CD4-positive, CD25-positive, alpha-beta regulatory T cell (primary cell): ENCODE measurements around the gene RPS6KL1. TPM values are rescaled to one million over a fixed set of nuclear protein-coding genes. Genes with fewer than 3 reads are reported as not detected.
"Not testable (repeated sequence)": the region's sequence is repeated elsewhere in the genome, so short reads cannot be mapped to it uniquely, and the experiment has no call there.

Source experiments
- ATAC-seq, 2 donors: fragments of 150-1000 bp; cut with Tn5 transposase; one replicate each; pipeline ENCODE4 v1.10.0; 2021; ENCODE audit warnings: low read depth in 2 of 2, moderate number of reproducible peaks in 2 of 2, moderate library complexity in 1 of 2
- DNase-seq, 3 donors: peaks; one replicate each; pipeline versions ENCODE4 v3.0.0 to v3.0.0-alpha.2; 2012 to 2022; ENCODE audit warnings: mixed read lengths in 1 of 3
- H3K27ac ChIP-seq: one replicate; pipeline ENCODE4 v1.7.0; 2013; ENCODE audit warnings: mild to moderate bottlenecking, low read length; ENCODE audit not compliant: insufficient read depth, poor library complexity, severe bottlenecking
- H3K27me3 ChIP-seq: one replicate; pipeline ENCODE4 v1.7.0; 2013; ENCODE audit warnings: low read length; ENCODE audit not compliant: control insufficient read depth, insufficient read depth
- H3K36me3 ChIP-seq: one replicate; pipeline ENCODE4 v1.7.0; 2013; ENCODE audit warnings: mild to moderate bottlenecking, low read length, moderate library complexity; ENCODE audit not compliant: control insufficient read depth, insufficient read depth
- H3K4me1 ChIP-seq: 2 replicates; pipeline ENCODE4 v1.7.0; 2013; ENCODE audit warnings: mild to moderate bottlenecking, low read length; ENCODE audit not compliant: insufficient read depth, control insufficient read depth, poor library complexity, severe bottlenecking
- H3K4me3 ChIP-seq: one replicate; pipeline ENCODE4 v1.7.0; 2013; ENCODE audit warnings: low read depth, mild to moderate bottlenecking, low read length, moderate library complexity
- H3K9me3 ChIP-seq, 2 experiments: 1 replicate in 1 of 2; 2 replicates in 1 of 2; pipeline ENCODE4 v1.7.0; 2013; ENCODE audit warnings: low read length in 2 of 2, mild to moderate bottlenecking in 1 of 2, moderate library complexity in 1 of 2; ENCODE audit not compliant: control insufficient read depth in 2 of 2
- H3K27ac Mint-ChIP-seq, 3 donors: one replicate each; pipeline ENCODE4 v1.8.0; 2020 to 2022; ENCODE audit warnings: mild to moderate bottlenecking in 3 of 3, mixed read lengths in 3 of 3, moderate library complexity in 2 of 3
- H3K27me3 Mint-ChIP-seq: one replicate; pipeline ENCODE4 v1.8.0; 2022; ENCODE audit warnings: mild to moderate bottlenecking, mixed read lengths
- H3K36me3 Mint-ChIP-seq: one replicate; pipeline ENCODE4 v1.8.0; 2020; ENCODE audit warnings: mixed read lengths
- H3K4me1 Mint-ChIP-seq, 4 donors: one replicate each; pipeline ENCODE4 v1.8.0; 2020 to 2022; ENCODE audit warnings: mixed read lengths in 4 of 4, mild to moderate bottlenecking in 1 of 4
- H3K4me3 Mint-ChIP-seq, 4 donors: one replicate each; pipeline ENCODE4 v1.8.0; 2020 to 2022; ENCODE audit warnings: mild to moderate bottlenecking in 4 of 4, mixed read lengths in 4 of 4, moderate library complexity in 3 of 4
- H3K9me3 Mint-ChIP-seq, 7 donors: one replicate each; pipeline ENCODE4 v1.8.0; 2020 to 2022; ENCODE audit warnings: mixed read lengths in 7 of 7, mild to moderate bottlenecking in 3 of 7, moderate library complexity in 2 of 7
- polyA plus RNA-seq, 4 donors: library from polyadenylated mRNA; unstranded; fragments of 300-500 nt; fragmentation: Illumina TruSeq; gene quantifications; one replicate each; pipeline ENCODE4 v1.2.3, GENCODE V29; 2021
- total RNA-seq: library from RNA; stranded (reverse); gene quantifications from one replicate; pipeline ENCODE4 v1.2.3, GENCODE V29; 2022

Gene RPS6KL1
- total and polyA plus RNA-seq, 5 donors from 2014 or later = 0.27 to 4.5 (median 2.2) TPM

GRCh38 chr14:74932936-74933335 is 9.9 kb upstream of the RPS6KL1 start:
- not testable (repeated sequence) for H3K27ac Mint-ChIP-seq, H3K36me3 Mint-ChIP-seq, H3K4me3 Mint-ChIP-seq, ATAC-seq, H3K9me3 ChIP-seq, H3K4me3 ChIP-seq, DNase-seq, H3K27ac ChIP-seq, H3K36me3 ChIP-seq, H3K4me1 ChIP-seq, H3K27me3 ChIP-seq, H3K9me3 Mint-ChIP-seq
- peaks cover 14% of the 10 kb centered on the region for H3K27me3 Mint-ChIP-seq
- peaks cover 2 to 16% (median 8%) of the 10 kb centered on the region in 4 donors for H3K4me1 Mint-ChIP-seq

DNA sequence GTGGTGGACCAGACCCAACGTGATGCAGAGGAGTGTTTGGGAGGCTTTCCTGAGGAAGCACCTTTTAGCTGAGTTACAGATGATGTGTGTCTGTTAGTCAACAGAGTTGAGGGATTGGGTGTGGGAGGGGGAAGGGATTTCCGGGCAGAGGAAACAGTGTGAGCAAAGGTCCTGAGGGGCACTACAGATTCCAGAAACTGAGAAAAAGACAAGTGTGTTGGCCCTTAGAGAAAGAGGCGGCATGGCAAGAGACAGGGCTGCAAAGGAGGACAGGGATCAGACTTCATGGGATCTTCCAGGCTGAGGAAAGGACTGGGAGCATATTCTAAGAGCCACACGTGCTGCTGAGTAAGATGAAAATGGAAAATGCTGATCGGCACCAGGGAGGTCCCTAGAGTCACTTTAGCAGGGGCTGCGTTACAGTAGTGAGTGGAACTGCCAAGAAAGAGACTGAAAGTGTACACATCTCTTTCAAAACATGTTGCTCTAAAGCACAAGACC is 9.4 kb upstream of the RPS6KL1 start:
- Mint-ChIP-seq H3K36me3 (no peaks in the 10 kb centered on the region), H3K27ac (peak overlapping the region; percentile 1 to 73 (median 48))
- ATAC-seq = no peak

GRCh38 chr14:74931744-74932143 is 8.7 kb upstream of the RPS6KL1 start:
- not testable (repeated sequence) for H3K36me3 ChIP-seq, H3K9me3 ChIP-seq, H3K9me3 Mint-ChIP-seq, H3K4me3 ChIP-seq, H3K27ac Mint-ChIP-seq, H3K27me3 ChIP-seq, H3K4me1 Mint-ChIP-seq, H3K4me3 Mint-ChIP-seq, ATAC-seq, H3K27ac ChIP-seq, H3K4me1 ChIP-seq, H3K36me3 Mint-ChIP-seq, DNase-seq
- peaks cover 14% of the 10 kb centered on the region for H3K27me3 Mint-ChIP-seq

More for the DNA sequence above, 9.4 kb upstream of the RPS6KL1 start:
- Mint-ChIP-seq H3K4me1 (peaks cover 0 to 12% (median 6%) of the 10 kb centered on the region in 4 donors), H3K9me3 (no peaks in the 10 kb centered on the region), H3K27me3 (peaks cover 14% of the 10 kb centered on the region), H3K4me3 (no peak overlapping the region)
- H3K27me3 ChIP-seq = peaks cover 5% of the 10 kb centered on the region
- no peaks in the 10 kb centered on the region for H3K36me3 ChIP-seq
- DNase-seq = no peak
- no peaks in the 10 kb centered on the region for H3K9me3 ChIP-seq
- H3K4me3 ChIP-seq = no peak overlapping the region
- H3K27ac ChIP-seq = no peak overlapping the region
- no peaks in the 10 kb centered on the region for H3K4me1 ChIP-seq

- Mint-ChIP-seq H3K4me1 (peaks cover 0 to 5% (median 2%) of the 10 kb centered on the region in 4 donors), H3K27ac (no peak overlapping the region), H3K9me3 (peaks cover 0 to 2% (median 0%) of the 10 kb centered on the region in 7 donors), H3K27me3 (peaks cover 14% of the 10 kb centered on the region), H3K36me3 (no peaks in the 10 kb centered on the region), H3K4me3 (no peak overlapping the region)
- peaks cover 13% of the 10 kb centered on the region for H3K27me3 ChIP-seq
- H3K27ac ChIP-seq = no peak overlapping the region
- DNase-seq = no peak
- H3K36me3 ChIP-seq = no peaks in the 10 kb centered on the region
- no peak for ATAC-seq
- no peak overlapping the region for H3K4me3 ChIP-seq
- no peaks in the 10 kb centered on the region for H3K4me1 ChIP-seq
- H3K9me3 ChIP-seq = no peaks in the 10 kb centered on the region
Measured at GRCh38 chr14:74929242-74929641, 6.2 kb upstream of the RPS6KL1 start.

DNA sequence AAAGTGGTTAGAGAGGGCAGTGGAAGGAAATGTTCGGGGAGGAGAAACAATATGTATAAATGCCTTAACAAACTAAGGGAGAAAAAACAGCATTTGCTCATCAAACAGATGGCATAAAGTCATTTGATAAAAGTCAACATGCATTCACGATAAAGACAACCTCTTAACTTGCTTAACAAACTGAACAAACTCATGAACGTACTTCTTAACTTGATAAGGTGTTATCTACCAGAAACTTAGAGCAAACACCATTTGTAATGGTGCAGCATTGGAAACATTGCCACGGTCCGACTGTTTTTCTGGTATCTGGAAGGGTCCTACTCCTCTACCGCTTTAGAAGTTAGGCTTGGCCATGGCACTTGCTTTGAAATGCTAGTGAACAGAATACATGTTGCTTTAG is 4.2 kb upstream of the RPS6KL1 start:
- DNase-seq = no peak
- Mint-ChIP-seq H3K4me1 (peaks cover 0 to 8% (median 3%) of the 10 kb centered on the region in 4 donors), H3K4me3 (no peak overlapping the region), H3K36me3 (no peaks in the 10 kb centered on the region), H3K9me3 (peaks cover 0 to 3% (median 0%) of the 10 kb centered on the region in 7 donors), H3K27me3 (peaks cover 7% of the 10 kb centered on the region), H3K27ac (no peak overlapping the region)
- Histone ChIP-seq H3K27me3 (peaks cover 13% of the 10 kb centered on the region), H3K4me3 (no peak overlapping the region), H3K27ac (no peak overlapping the region), H3K9me3 (no peaks in the 10 kb centered on the region), H3K4me1 (peaks cover 5% of the 10 kb centered on the region), H3K36me3 (no peaks in the 10 kb centered on the region)
- no peak for ATAC-seq

DNA sequence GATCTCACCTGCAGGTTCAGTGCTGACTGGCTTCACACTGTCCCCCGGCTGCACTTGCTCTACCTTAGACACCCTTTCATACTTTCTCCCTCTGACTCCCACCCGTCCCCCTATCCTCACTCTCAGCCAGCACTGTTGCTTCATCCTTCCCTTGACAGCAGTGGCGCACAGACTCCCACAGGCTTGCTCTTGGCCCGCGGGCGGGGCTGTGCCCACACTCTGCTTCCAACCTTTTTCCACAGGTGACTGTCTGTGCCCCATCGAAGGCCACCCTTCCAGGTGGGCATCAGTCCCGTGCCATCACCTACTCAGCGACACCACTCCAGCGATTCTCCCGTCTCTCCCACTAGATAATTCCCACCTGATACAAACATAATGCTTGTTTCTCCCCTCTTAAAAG is 1.0 kb upstream of the RPS6KL1 start:
- H3K9me3 ChIP-seq = no peaks in the 10 kb centered on the region
- peaks cover 12% of the 10 kb centered on the region for H3K27me3 ChIP-seq
- H3K27ac ChIP-seq = no peak overlapping the region
- Mint-ChIP-seq H3K27me3 (peaks cover 4% of the 10 kb centered on the region), H3K27ac (peak overlapping the region in 2 of 3 donors; percentile 5 to 49), H3K4me1 (peaks cover 0 to 10% (median 3%) of the 10 kb centered on the region in 4 donors), H3K4me3 (peak overlapping the region in 1 of 4 donors; percentile 57), H3K9me3 (peaks cover 0 to 3% (median 0%) of the 10 kb centered on the region in 7 donors), H3K36me3 (no peaks in the 10 kb centered on the region)
- DNase-seq (no peak), ATAC-seq (no peak)
- no peaks in the 10 kb centered on the region for H3K36me3 ChIP-seq
- peaks cover 5% of the 10 kb centered on the region for H3K4me1 ChIP-seq
- H3K4me3 ChIP-seq = no peak overlapping the region

- Histone ChIP-seq H3K4me1 (peaks cover 5% of the 10 kb centered on the region), H3K9me3 (no peaks in the 10 kb centered on the region), H3K4me3 (no peak overlapping the region), H3K27me3 (peaks cover 6% of the 10 kb centered on the region), H3K27ac (no peak overlapping the region), H3K36me3 (no peaks in the 10 kb centered on the region)
- peak overlapping the region in 2 of 3 donors; percentile 32 to 65 for H3K27ac Mint-ChIP-seq
- H3K4me1 Mint-ChIP-seq = peaks cover 0 to 10% (median 3%) of the 10 kb centered on the region in 4 donors
- ATAC-seq (no peak), DNase-seq (no peak)
- no peaks in the 10 kb centered on the region for H3K36me3 Mint-ChIP-seq
- peaks cover 4% of the 10 kb centered on the region for H3K27me3 Mint-ChIP-seq
- H3K4me3 Mint-ChIP-seq = peak overlapping the region in 3 of 4 donors; percentile 59 to 63 (median 61)
- H3K9me3 Mint-ChIP-seq = peaks cover 0 to 3% (median 0%) of the 10 kb centered on the region in 7 donors
Measured at GRCh38 chr14:74921987-74922751, 891 bp downstream of the RPS6KL1 start.
